Caki2 (cell line): ENCODE data around the gene NSDHL. TPM values are rescaled to one million over a fixed set of nuclear protein-coding genes. Genes with fewer than 3 reads are reported as not detected.
"Not testable (repeated sequence)": the region's sequence is repeated elsewhere in the genome, so short reads cannot be mapped to it uniquely, and the experiment has no call there.

Experiments used
- DNase-seq: peaks from one replicate; pipeline ENCODE4 v3.0.0-alpha.2; 2015; ENCODE audit warnings: low read depth
- in situ Hi-C: cut with HindIII; loops from 2 replicates; pipeline ENCODE4 v1.10.0; 2016; ENCODE audit warnings: low sequenced_read_pairs, low pct_unique_long_range_greater_than_20kb, mixed read lengths
- total RNA-seq: library from RNA; depleted of rRNA; stranded (reverse); fragments of >200 nt; shearing (Covaris generic); gene quantifications from 2 replicates; pipeline ENCODE4 v1.2.3, GENCODE V29; 2014; ENCODE audit warnings: low replicate concordance

The NSDHL gene
- total RNA-seq, 1 experiment from 2014 or later: 32.1 TPM

GRCh38 chrX:152835470-152835869, 4.6 kb downstream of the NSDHL start:
- DNase-seq, in situ Hi-C loops: not testable (repeated sequence)

DNA sequence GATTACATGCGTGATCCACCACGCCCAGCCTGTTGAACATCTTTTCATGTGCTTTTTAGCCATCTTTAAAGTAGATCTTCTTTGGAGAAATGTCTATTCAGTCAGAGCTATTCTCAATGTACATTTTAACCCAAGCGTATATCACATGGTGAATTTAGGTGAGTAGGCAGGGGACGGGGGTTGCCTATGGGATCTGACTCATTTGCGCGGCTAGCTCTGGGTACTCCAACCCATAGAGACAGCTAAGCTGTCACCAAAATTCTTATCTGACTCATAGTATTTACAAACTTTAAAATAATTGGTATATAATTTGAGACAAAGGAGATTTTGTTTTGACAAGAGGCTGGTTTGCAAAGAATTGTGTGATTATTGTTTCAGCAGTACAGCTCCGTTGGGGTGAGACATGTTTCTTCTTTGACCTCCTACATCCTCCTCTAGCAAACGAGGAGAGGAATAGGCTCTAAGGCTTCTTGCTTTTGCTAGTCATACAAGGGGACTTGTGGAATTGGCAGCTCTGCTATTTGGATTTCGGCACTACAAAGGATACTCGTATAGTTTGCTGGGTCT, 12.0 kb downstream of the NSDHL start:
- DNase-seq: no peak
- in situ Hi-C loops: no loop called here

GRCh38 chrX:152843852-152844251, 13.0 kb downstream of the NSDHL start:
- in situ Hi-C loops: no loop called here
- no peak for DNase-seq

DNA sequence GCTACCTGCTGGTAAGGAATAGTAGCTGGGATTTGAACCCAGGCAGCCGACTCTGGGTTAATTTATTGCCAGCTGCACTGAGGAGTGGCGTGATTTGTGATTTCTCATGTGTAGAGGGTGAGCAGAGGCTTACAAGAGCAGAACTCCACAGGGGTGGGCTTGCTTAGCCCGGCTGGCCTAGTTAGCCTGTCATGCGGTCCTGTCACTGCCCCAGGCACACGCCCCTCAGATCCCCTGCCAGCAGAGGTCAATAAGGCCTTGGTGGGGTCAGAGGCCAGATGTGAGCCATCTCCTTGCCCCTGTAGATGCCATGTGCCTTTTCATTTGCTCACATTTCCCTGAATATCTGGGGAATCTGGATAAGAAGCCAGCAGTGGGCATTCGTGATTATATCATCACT, 13.4 kb downstream of the NSDHL start:
- DNase-seq: no peak
- in situ Hi-C loops: no loop called here

- no peak for DNase-seq
- in situ Hi-C loops: no loop called here
Measured at GRCh38 chrX:152845618-152846240, 14.9 kb downstream of the NSDHL start.

DNA sequence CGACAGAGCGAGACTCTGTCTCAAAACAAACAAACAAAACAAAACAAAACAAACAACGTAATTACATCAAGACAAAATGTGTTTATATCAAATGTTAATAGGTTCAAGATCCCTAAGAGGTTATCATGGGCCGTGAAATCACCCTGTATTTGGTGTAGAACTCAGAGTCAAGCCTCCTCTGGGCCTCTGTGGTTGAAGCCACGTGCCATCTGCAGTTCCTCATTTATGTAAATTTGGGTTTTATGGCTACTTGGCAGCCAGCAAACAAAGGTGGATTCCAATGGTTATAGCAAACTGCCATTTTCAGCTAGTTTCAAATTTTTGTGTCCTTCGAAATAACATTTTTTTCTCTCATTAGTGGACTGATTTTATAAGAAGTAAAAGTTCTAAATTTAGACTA, 16.4 kb downstream of the NSDHL start:
- no peak for DNase-seq
- in situ Hi-C loops: no loop called here

- in situ Hi-C loops: no loop called here
Measured at GRCh38 chrX:152850465-152850864, 19.6 kb downstream of the NSDHL start.

DNA sequence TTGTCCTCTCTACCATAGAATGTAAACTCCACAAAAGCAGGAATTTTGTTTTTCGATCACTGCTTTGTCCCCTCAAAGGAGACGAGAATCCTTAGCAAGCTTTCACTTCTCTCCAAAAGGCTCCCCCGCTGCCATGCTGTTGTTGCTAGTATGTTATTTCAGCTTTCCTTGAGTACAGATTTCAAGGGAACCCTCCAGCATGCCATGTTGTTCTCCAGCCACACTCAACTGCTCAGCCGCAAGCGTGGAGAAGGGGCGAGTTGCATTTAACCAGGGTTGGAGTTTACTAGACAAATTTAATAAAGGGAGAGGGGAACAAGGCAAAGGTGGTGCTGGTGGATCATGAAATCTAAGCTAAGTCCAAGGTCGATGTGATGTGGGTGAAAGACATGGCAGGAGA, 23.1 kb downstream of the NSDHL start:
- in situ Hi-C loops: no loop called here
- DNase-seq: no peak

More at GRCh38 chrX:152850465-152850864, 19.6 kb downstream of the NSDHL start:
- no peak for DNase-seq

- DNase-seq: peak; percentile 52
- in situ Hi-C loops: no loop called here
Measured at GRCh38 chrX:152861116-152861515, 30.3 kb downstream of the NSDHL start.

GRCh38 chrX:152861826-152862225, 31.0 kb downstream of the NSDHL start:
- in situ Hi-C loops: no loop called here

DNA sequence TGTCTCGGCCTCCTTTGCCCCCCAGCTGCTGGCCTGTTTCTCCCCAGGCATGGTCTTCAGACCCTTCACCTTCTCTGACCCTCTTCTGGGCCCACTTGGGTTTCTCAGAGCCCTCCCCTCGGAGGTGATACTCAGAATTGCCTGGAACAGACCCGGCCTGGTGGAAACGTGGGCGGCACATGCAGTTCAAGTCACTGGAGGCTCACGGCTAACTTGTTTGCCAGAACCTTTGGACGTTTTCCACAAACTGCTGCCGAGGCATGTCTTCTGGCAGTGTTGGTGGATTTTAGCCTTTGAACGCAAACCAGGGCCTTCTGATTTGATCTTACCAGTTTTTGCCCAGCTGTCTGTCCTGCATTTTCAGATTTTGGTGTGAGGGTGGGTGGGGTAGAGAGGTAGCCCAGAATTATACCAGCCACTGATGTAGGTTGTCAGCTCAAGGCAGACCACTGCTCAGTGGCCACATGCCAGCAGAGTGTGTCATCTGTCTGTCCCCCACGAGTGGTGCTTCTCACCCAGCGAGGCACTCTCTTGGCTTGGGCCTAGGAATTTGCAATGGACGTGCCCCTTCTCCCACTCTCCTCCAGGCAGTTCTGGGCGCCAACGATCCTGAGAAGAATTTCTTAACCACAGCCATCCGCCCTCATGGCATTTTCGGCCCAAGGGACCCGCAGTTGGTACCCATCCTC, 34.5 kb downstream of the NSDHL start:
- DNase-seq: no peak
- in situ Hi-C loops: no loop called here

More at GRCh38 chrX:152861826-152862225, 31.0 kb downstream of the NSDHL start:
- DNase-seq: no peak

DNA sequence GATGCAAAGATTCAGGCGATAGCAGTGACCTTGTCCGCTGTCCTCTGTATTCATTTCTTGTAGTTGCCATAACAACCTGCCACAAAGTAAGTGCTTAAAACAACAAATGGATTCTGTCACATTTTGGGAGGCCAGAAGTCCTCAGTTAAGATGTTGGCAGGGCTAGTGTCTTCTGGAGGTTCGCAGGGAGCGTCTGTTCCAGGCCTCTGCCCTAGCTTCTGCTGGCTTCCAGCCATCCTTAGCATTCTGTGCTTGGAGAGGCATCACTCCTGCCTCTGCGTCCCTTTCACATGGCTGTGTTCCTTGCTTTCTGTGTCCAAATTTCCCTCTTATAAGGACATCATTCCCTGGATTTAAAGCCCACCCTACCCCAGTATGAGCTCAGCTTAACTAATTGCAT, 35.5 kb downstream of the NSDHL start:
- in situ Hi-C loops: no loop called here
- no peak for DNase-seq

DNA sequence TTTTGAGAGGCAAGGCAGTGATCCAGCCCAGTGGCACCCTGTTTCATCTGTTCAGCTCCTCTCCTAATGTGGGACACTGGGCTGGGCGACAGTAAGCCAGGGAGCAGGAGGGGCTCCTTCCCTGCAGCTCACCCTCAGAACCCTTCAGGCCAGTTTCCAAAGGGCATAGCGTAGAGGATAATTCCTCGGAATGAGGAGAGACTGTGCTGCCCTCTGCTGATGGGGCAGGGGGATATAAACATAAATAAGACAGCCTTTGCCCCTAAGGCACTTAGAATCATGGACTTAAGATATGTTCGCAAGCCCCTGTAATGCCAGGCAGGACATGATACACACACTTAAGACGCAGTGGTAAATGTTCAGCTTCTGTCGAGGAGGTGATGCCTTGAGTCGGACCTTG, 39.1 kb downstream of the NSDHL start:
- in situ Hi-C loops: no loop called here
- no peak for DNase-seq

GRCh38 chrX:152871260-152871659, 40.4 kb downstream of the NSDHL start:
- in situ Hi-C loops: no loop called here
- no peak for DNase-seq

GRCh38 chrX:152872522-152872921, 41.7 kb downstream of the NSDHL start:
- in situ Hi-C loops: no loop called here
- no peak for DNase-seq

- no peak for DNase-seq
- in situ Hi-C loops: no loop called here
Measured at GRCh38 chrX:152873361-152873760, 42.5 kb downstream of the NSDHL start.

GRCh38 chrX:152876931-152877840, 46.3 kb downstream of the NSDHL start:
- in situ Hi-C loops: no loop called here
- DNase-seq: no peak

GRCh38 chrX:152878976-152879755, 48.3 kb downstream of the NSDHL start:
- in situ Hi-C loops: no loop called here
- peak; percentile 52 for DNase-seq
